Measurements from ENCODE around the gene MICOS13.

- TF ChIP-seq EZH2 (IDR thresholded peaks at IDR 0.05; ENCODE audit: borderline replicate concordance, low read length) (no peak), CTCF (conservative IDR thresholded peaks at IDR 0.05 in 1 of 2, IDR thresholded peaks at IDR 0.05 in 1 of 2; ENCODE audit: extremely low read depth in 1 of 2, insufficient read depth in 1 of 2, low read depth in 1 of 2, low read length in 2 of 2) (peak in 1 of 2 donors; percentile 22)
Observed at GRCh38 chr19:5665781-5666513, 14.4 kb downstream of the MICOS13 start.
